Left ventricle myocardium inferior (tissue), 1 donor: ENCODE measurements around the gene DCANP1. TPM values are rescaled to one million over a fixed set of nuclear protein-coding genes. Genes with fewer than 3 reads are reported as not detected.
A peak's percentile ranks its signal among the peaks of the same experiment; 100 is the strongest.

Experiments used
- DNase-seq: peaks from one replicate; pipeline ENCODE4 v3.0.0-alpha.2; 2020
- H3K27ac ChIP-seq: fragments of 200-600 bp; replicated peaks from 2 replicates; pipeline ENCODE4 v1.8.0; 2021
- H3K27me3 ChIP-seq: fragments of 200-600 bp; 2 replicates; pipeline ENCODE4 v1.8.0; 2021; ENCODE audit warnings: low read depth
- H3K36me3 ChIP-seq: fragments of 200-600 bp; 2 replicates; pipeline ENCODE4 v1.8.0; 2021
- H3K4me1 ChIP-seq: fragments of 200-600 bp; 2 replicates; pipeline ENCODE4 v1.8.0; 2021
- H3K4me3 ChIP-seq: fragments of 200-600 bp; 2 replicates; pipeline ENCODE4 v1.8.0; 2021; ENCODE audit warnings: mild to moderate bottlenecking, moderate library complexity
- H3K9me3 ChIP-seq: fragments of 200-600 bp; replicated peaks from 2 replicates; pipeline ENCODE4 v1.8.0; 2021
- intact Hi-C: fragments of 100-400 bp; cut with micrococcal nuclease; formaldehyde crosslinking; loops from one replicate; pipeline ENCODE4 v1.11.0; 2022
- total RNA-seq: library from RNA; stranded (reverse); fragmentation: NEBNext Ultra II Directional; extraction: Animal tissue kit (Norgen Biotek cat#: 25700); gene quantifications from one replicate; pipeline ENCODE4 v1.2.1, GENCODE V29; 2021
- TF ChIP-seq, protein P1 (sequence below): fragments of 200-600 bp; IDR thresholded peaks from 2 replicates; pipeline ENCODE4 v1.8.0; 2021; ENCODE audit warnings: antibody characterized with exemption, mild to moderate bottlenecking, borderline replicate concordance
- donor health status: DM: no; HTN: yes; CAD: no; lungs with severe emphysema.

Gene DCANP1
- total RNA-seq, 1 donor from 2014 or later = not detected

- Histone ChIP-seq H3K27ac (no peak overlapping the region), H3K36me3 (no peaks in the 10 kb centered on the region), H3K4me1 (peaks cover 10% of the 10 kb centered on the region), H3K9me3 (no peaks in the 10 kb centered on the region), H3K27me3 (peaks cover 98% of the 10 kb centered on the region), H3K4me3 (no peak overlapping the region)
- TF ChIP-seq, protein P1, sequence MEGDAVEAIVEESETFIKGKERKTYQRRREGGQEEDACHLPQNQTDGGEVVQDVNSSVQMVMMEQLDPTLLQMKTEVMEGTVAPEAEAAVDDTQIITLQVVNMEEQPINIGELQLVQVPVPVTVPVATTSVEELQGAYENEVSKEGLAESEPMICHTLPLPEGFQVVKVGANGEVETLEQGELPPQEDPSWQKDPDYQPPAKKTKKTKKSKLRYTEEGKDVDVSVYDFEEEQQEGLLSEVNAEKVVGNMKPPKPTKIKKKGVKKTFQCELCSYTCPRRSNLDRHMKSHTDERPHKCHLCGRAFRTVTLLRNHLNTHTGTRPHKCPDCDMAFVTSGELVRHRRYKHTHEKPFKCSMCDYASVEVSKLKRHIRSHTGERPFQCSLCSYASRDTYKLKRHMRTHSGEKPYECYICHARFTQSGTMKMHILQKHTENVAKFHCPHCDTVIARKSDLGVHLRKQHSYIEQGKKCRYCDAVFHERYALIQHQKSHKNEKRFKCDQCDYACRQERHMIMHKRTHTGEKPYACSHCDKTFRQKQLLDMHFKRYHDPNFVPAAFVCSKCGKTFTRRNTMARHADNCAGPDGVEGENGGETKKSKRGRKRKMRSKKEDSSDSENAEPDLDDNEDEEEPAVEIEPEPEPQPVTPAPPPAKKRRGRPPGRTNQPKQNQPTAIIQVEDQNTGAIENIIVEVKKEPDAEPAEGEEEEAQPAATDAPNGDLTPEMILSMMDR = no peak
- DNase-seq = no peak
- intact Hi-C loops = loop anchor here (5.0 kb wide), 1 partner anchor 87 kb away; no protein-coding TSS in a partner anchor
These were observed 18.4 kb upstream of the DCANP1 start for GRCh38 chr5:135465391-135466122.

GRCh38 chr5:135462304-135462703 lies 15.2 kb upstream of the DCANP1 start:
- no peak for DNase-seq
- H3K36me3 ChIP-seq = no peaks in the 10 kb centered on the region
- TF ChIP-seq, protein P1 = peak; percentile 38
- H3K4me3 ChIP-seq = no peak overlapping the region
- H3K27ac ChIP-seq = no peak overlapping the region
- H3K9me3 ChIP-seq = no peaks in the 10 kb centered on the region
- H3K27me3 ChIP-seq = peaks cover 98% of the 10 kb centered on the region
- H3K4me1 ChIP-seq = peaks cover 10% of the 10 kb centered on the region
- intact Hi-C loops = no loop called here

GRCh38 chr5:135461481-135462151 lies 14.5 kb upstream of the DCANP1 start:
- TF ChIP-seq, protein P1 = no peak
- intact Hi-C loops = no loop called here
- no peak for DNase-seq
- Histone ChIP-seq H3K27me3 (peaks cover 97% of the 10 kb centered on the region), H3K4me1 (peaks cover 7% of the 10 kb centered on the region), H3K4me3 (no peak overlapping the region), H3K27ac (no peak overlapping the region), H3K36me3 (no peaks in the 10 kb centered on the region), H3K9me3 (no peaks in the 10 kb centered on the region)

GRCh38 chr5:135460246-135461033 lies 13.3 kb upstream of the DCANP1 start:
- TF ChIP-seq, protein P1 = no peak
- no peak overlapping the region for H3K4me3 ChIP-seq
- no peak for DNase-seq
- intact Hi-C loops = no loop called here
- H3K27ac ChIP-seq = no peak overlapping the region
- no peaks in the 10 kb centered on the region for H3K9me3 ChIP-seq
- no peaks in the 10 kb centered on the region for H3K36me3 ChIP-seq
- H3K27me3 ChIP-seq = peaks cover 95% of the 10 kb centered on the region
- no peaks in the 10 kb centered on the region for H3K4me1 ChIP-seq

DNA sequence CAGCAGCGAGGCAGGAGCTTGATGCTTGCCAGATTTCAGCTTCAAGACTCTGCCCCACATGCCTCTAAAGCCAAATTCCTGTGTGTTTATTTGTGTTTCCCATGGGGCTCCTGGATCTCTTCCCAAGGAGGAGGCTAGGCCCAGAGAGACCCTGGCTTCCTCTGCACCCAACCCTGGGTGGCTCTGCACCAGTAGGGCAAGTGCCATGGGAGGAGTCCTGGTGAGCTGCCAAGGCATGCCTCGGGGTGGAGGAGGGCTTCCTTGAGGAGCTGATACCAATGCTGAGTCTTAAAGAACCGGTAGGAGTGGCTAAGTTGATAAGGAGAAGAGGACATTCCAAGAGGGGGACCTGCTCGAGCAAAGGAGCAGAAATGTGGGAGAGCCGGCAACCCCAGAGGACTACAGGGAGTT lies 11.8 kb upstream of the DCANP1 start:
- no peaks in the 10 kb centered on the region for H3K36me3 ChIP-seq
- TF ChIP-seq, protein P1 = no peak
- H3K4me1 ChIP-seq = no peaks in the 10 kb centered on the region
- no peak for DNase-seq
- H3K9me3 ChIP-seq = no peaks in the 10 kb centered on the region
- H3K27ac ChIP-seq = no peak overlapping the region
- no peak overlapping the region for H3K4me3 ChIP-seq
- peaks cover 83% of the 10 kb centered on the region for H3K27me3 ChIP-seq
- intact Hi-C loops = no loop called here
